Measurements from ENCODE around the gene RXRA. TPM values are rescaled to one million over a fixed set of nuclear protein-coding genes. Genes with fewer than 3 reads are reported as not detected.

Gene RXRA
- polyA plus RNA-seq, 3 donors = 15.8 to 91.0 (median 23.2) TPM

GRCh38 chr9:134304261-134304660 lies 22.0 kb upstream of the RXRA start:
- no peak overlapping the region for H3K4me3 Mint-ChIP-seq
- no peak for DNase-seq
- 85% methylated on average over 14 of the region's 16 CpGs for WGBS (ENCODE audit: insufficient coverage)

DNA sequence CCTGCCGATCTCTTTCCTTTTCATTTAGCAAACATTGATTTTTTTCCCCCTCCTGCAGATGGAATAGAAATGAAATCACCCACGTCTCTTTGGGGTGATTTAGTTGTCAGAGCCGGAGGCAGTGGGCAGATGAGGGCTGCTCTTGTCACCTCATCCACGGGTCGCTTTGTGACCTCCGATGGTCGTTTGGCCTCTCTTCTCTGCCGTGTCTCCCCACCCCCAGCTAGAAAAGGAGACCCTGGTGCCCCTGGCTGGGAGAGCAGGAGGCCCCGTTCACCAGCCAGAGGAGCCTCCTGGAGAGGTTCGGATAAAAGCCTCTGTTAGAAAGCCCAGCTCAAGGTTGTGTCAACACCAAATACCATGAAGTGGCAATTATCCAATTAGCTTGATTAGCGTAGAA lies 21.6 kb upstream of the RXRA start:
- no peaks in the 10 kb centered on the region for H3K36me3 Mint-ChIP-seq
- 100% methylated on average over 8 of the region's 11 CpGs for WGBS (ENCODE audit: insufficient coverage)
- TF ChIP-seq CTCF (IDR thresholded peaks at IDR 0.05) = no peak

More at GRCh38 chr9:134304261-134304660, 22.0 kb upstream of the RXRA start:
- no peaks in the 10 kb centered on the region for H3K4me1 ChIP-seq (ENCODE audit: control insufficient read depth in 1 of 2, insufficient read depth in 2 of 2, low read length in 2 of 2)
- no peaks in the 10 kb centered on the region for H3K79me2 ChIP-seq (ENCODE audit: insufficient read depth, low read length)
- H3K27ac Mint-ChIP-seq = no peak overlapping the region
- H3K27me3 ChIP-seq (ENCODE audit: control insufficient read depth in 2 of 2, insufficient read depth in 2 of 2, low read length in 2 of 2) = no peaks in the 10 kb centered on the region
- H2AFZ ChIP-seq (ENCODE audit: insufficient read depth, low read depth, low read length, poor library complexity, severe bottlenecking) = no peak overlapping the region
- peaks cover 0 to 4% (median 1%) of the 10 kb centered on the region in 7 donors for H3K9me3 Mint-ChIP-seq
- no peaks in the 10 kb centered on the region for H3K36me3 Mint-ChIP-seq
- no peaks in the 10 kb centered on the region for H3K36me3 ChIP-seq (replicated peaks in 1 of 2; ENCODE audit: control insufficient read depth in 1 of 2, insufficient read depth in 2 of 2, low read length in 2 of 2)
- H3K9me3 ChIP-seq (replicated peaks in 1 of 2; ENCODE audit: control insufficient read depth in 1 of 2, insufficient read depth in 1 of 2, low read length in 2 of 2) = no peaks in the 10 kb centered on the region
- intact Hi-C loops (cut with micrococcal nuclease) = loop anchor here in 1 of 2 donors (10.0 kb wide), 1 partner anchor 109 kb away; no protein-coding TSS in a partner anchor
- TF ChIP-seq CTCF (IDR thresholded peaks at IDR 0.05) = no peak
- peaks cover 7% of the 10 kb centered on the region for H3K4me1 Mint-ChIP-seq
- no peaks in the 10 kb centered on the region for H4K20me1 ChIP-seq (ENCODE audit: insufficient read depth, low read length)
- no peak overlapping the region for H3K4me3 ChIP-seq (replicated peaks in 1 of 3; ENCODE audit: low read depth in 2 of 3, low read length in 3 of 3)
- no peak overlapping the region for H3K9ac ChIP-seq (ENCODE audit: insufficient read depth, low read length, poor library complexity, severe bottlenecking)
- no peak overlapping the region for H3K27ac ChIP-seq (ENCODE audit: low read depth in 1 of 2, low read length in 2 of 2)
- H3K4me2 ChIP-seq (replicated peaks; ENCODE audit: extremely low read depth, low read length, poor library complexity, severe bottlenecking) = no peak overlapping the region
- peaks cover 3 to 14% (median 13%) of the 10 kb centered on the region in 3 donors for H3K27me3 Mint-ChIP-seq (ENCODE audit: low read depth in 3 of 3)

More for the DNA sequence above, 21.6 kb upstream of the RXRA start:
- Histone ChIP-seq H3K27ac (ENCODE audit: low read depth in 1 of 2, low read length in 2 of 2) (no peak overlapping the region), H3K36me3 (replicated peaks in 1 of 2; ENCODE audit: control insufficient read depth in 1 of 2, insufficient read depth in 2 of 2, low read length in 2 of 2) (no peaks in the 10 kb centered on the region), H3K79me2 (ENCODE audit: insufficient read depth, low read length) (no peaks in the 10 kb centered on the region), H4K20me1 (ENCODE audit: insufficient read depth, low read length) (no peaks in the 10 kb centered on the region), H3K27me3 (ENCODE audit: control insufficient read depth in 2 of 2, insufficient read depth in 2 of 2, low read length in 2 of 2) (no peaks in the 10 kb centered on the region), H3K9ac (ENCODE audit: insufficient read depth, low read length, poor library complexity, severe bottlenecking) (no peak overlapping the region), H3K4me1 (ENCODE audit: control insufficient read depth in 1 of 2, insufficient read depth in 2 of 2, low read length in 2 of 2) (no peaks in the 10 kb centered on the region), H3K4me2 (replicated peaks; ENCODE audit: extremely low read depth, low read length, poor library complexity, severe bottlenecking) (no peak overlapping the region), H3K9me3 (replicated peaks in 1 of 2; ENCODE audit: control insufficient read depth in 1 of 2, insufficient read depth in 1 of 2, low read length in 2 of 2) (no peaks in the 10 kb centered on the region), H2AFZ (ENCODE audit: insufficient read depth, low read depth, low read length, poor library complexity, severe bottlenecking) (no peak overlapping the region), H3K4me3 (replicated peaks in 1 of 3; ENCODE audit: low read depth in 2 of 3, low read length in 3 of 3) (no peak overlapping the region)
- DNase-seq = no peak
- no peak overlapping the region for H3K4me3 Mint-ChIP-seq
- intact Hi-C loops (cut with micrococcal nuclease) = loop anchor here in 1 of 2 donors (10.0 kb wide), 1 partner anchor 110 kb away; no protein-coding TSS in a partner anchor
- H3K9me3 Mint-ChIP-seq = peaks cover 0 to 4% (median 1%) of the 10 kb centered on the region in 7 donors
- peaks cover 7% of the 10 kb centered on the region for H3K4me1 Mint-ChIP-seq
- peaks cover 2 to 12% (median 12%) of the 10 kb centered on the region in 3 donors for H3K27me3 Mint-ChIP-seq (ENCODE audit: low read depth in 3 of 3)
- H3K27ac Mint-ChIP-seq = no peak overlapping the region
